ENCODE results near the gene CCM2L.

The CCM2L gene

DNA sequence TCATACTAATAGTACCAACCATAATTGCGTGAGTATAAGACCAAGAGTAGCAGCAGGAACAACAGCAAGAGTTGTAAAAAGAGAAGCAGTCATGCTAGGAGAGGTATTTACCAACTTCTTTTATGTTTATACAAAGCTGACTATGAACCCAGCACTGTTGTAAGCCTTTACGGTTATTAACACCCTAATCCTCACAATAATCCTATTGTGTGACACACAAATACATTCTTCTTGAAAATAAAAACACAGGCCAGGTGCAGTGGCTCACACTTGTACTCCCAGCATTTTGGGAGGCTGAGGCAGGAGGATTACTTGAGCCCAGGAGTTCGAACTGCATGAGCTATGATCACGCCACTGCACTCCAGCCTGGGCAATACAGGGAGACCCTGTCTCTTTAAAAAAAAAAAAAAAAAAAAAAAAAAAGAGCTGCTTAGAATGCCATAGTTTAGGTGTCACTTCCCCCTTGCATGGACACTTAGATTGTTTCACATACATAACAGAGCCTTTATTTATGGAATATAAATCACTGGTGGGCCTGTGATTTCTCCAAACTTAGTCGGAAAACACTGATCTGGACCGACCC lies 62.0 kb downstream of the CCM2L start:
- DNase-seq = no peak
- in situ Hi-C loops (cut with MboI; ENCODE audit: low pct_unique_long_range_greater_than_20kb, low sequenced_read_pairs) = no loop called here

DNA sequence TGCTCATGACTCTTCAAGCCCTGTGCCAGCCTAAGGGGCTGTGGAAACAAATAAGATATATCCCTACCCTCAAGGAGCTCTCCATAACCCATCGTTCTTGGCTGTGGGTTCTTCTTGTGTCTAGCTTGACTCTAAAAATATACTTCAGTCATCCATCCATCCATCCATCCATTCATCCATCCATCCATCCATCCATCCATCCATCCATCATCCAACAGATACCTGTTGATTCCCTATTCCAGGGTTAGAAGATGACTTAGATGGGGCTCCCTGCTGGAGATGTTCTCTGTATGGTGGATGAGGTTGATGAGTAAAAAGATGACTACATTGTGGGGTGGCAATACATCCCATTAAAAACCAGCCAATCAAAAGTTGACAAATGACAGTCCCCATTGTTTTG lies 65.3 kb downstream of the CCM2L start:
- in situ Hi-C loops (cut with MboI; ENCODE audit: low pct_unique_long_range_greater_than_20kb, low sequenced_read_pairs) = no loop called here
- DNase-seq = no peak

DNA sequence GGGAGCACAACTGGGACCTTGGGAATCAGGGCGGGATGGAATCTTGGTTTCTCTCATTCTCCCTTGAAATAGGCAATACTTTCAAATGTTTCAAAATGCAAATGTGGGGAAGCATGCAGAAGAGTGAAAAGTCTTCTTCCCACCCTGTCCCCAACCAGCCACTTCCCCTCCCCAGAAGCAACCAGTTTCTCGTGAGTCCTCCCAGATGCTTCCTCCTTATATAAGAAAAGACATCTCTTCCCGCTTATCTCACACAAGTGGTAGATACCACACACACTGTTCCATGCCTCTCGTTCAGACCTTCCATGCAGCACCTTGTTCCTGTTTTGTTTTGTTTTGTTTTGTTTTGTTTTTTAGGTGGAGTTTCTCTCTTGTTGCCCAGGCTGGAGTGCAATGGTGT lies 67.0 kb downstream of the CCM2L start:
- DNase-seq = peak; percentile 67
- in situ Hi-C loops (cut with MboI; ENCODE audit: low pct_unique_long_range_greater_than_20kb, low sequenced_read_pairs) = no loop called here

DNA sequence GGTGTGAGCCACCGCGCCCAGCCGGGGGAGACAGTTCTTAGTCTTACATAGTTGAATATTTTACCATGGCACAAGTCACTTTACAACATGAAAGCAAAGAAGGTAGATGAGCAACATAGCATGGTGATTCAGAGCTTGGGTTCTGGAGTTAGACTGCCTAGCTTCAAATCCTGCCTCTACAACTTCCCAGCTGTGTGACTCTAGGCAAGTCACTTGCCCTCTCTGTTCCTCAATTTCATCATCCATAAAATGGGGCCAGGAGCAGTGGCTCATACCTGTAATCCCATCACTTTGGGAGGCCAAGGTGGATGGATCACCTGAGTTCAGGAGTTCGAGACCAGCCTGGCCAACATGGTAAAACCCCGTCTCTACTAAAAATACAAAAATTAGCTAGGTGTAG lies 68.1 kb downstream of the CCM2L start:
- DNase-seq = no peak
- in situ Hi-C loops (cut with MboI; ENCODE audit: low pct_unique_long_range_greater_than_20kb, low sequenced_read_pairs) = no loop called here

DNA sequence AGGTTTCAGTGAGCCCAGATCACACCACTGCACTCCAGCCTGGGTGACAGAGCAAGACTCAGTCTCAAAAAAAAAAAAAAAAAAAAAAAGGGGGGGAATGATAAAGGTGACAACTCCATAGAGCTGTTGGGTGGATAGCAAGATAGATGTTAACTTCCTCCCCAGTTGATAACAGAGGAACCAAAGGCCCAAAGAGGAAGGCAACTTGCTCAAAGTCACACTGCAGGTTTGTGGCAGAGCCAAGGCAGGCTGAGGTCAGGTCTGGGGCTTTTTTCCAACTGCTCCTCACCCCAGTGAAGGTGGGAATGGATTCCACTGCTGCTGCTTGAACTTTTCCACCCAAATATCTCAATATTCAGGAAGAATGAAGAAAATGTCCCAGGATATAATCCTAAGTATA lies 68.6 kb downstream of the CCM2L start:
- in situ Hi-C loops (cut with MboI; ENCODE audit: low pct_unique_long_range_greater_than_20kb, low sequenced_read_pairs) = no loop called here
- peak; percentile 50 for DNase-seq

DNA sequence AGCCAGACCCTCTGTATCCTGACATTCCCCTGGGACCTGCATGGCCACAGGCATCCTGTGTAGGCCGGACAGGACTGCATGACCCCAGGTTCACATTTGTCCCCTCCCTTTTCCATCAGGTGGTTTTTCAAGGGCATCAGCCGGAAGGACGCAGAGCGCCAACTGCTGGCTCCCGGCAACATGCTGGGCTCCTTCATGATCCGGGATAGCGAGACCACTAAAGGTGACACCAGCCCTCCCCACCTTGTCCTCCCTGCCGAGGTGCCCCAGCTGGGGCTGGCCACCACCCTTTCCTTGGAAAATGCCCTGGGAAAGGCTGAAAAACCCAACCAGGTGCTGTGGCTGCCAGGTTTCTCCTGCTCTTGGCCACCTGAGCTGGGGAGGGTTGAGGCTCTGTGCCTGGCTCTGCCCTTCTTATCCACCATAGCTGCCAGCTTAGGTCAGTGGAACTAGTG lies 69.4 kb downstream of the CCM2L start:
- DNase-seq = no peak

DNA sequence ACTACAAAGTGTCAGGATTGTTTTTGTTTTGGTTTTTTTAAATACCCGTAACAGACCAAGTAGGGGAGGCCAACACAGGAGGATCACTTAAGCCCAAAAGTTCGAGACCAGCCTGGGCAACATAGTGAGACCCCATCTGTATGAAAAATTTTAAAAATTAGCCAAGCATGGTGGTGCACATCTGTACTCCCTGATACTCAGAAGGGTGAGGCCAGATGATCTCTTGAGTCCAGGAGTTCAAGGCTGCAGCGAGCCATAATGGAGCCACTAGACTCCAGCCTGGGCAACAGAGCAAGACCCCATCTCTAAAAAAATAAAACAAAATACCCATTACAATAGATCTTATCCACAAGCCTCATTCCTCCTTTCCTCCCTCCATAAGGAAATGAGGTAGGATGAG lies 70.5 kb downstream of the CCM2L start:
- DNase-seq = no peak
- in situ Hi-C loops (cut with MboI; ENCODE audit: low pct_unique_long_range_greater_than_20kb, low sequenced_read_pairs) = no loop called here

More for the DNA sequence above, 69.4 kb downstream of the CCM2L start:
- in situ Hi-C loops (cut with MboI; ENCODE audit: low pct_unique_long_range_greater_than_20kb, low sequenced_read_pairs) = no loop called here

Data from KBM-7 (cell line).